HepG2 (cell line): ENCODE measurements around the gene DPYD. TPM values are rescaled to one million over a fixed set of nuclear protein-coding genes. Genes with fewer than 3 reads are reported as not detected.

ENCODE experiments used
- ATAC-seq: fragments of 200-7000 bp; cut with Tn5 transposase; 3 replicates; pipeline ENCODE4 v1.9.1; 2020; ENCODE audit warnings: mild to moderate bottlenecking, moderate library complexity
- BruUV-seq: library from RNA; stranded (reverse); fragments of 400-500 nt; replicated peaks from 2 replicates; lab custom pipeline; 2021; lab: Mats Ljungman, UMichigan
- CTCF ChIA-PET: fragments of 300-600 bp; formaldehyde crosslinking; extraction: SDS; loops from one replicate; lab custom pipeline; 2021; ENCODE audit warnings: low total read pairs, inconsistent platforms, low intra/inter-chr PET ratio; lab: Yijun Ruan, JAX
- POLR2A ChIA-PET: fragments of 350-600 bp; sonication (Branson Sonifier 250); formaldehyde crosslinking; loops from one replicate; lab custom pipeline; 2020; ENCODE audit warnings: antibody characterized with exemption, inconsistent platforms; lab: Yijun Ruan, JAX
- DNase-seq: peaks from one replicate; pipeline ENCODE4 v3.0.0-alpha.2; 2015; ENCODE audit warnings: low spot score
- FAIRE-seq: peaks from 3 replicates; lab custom pipeline; 2011; peaks lifted over from hg19 to GRCh38; lab: Jason Lieb, UNC
- H2AFZ ChIP-seq: one replicate; pipeline ENCODE4 v1.6.1; 2011; ENCODE audit warnings: low read length, inconsistent platforms
- H3K27ac ChIP-seq: fragments of 300-600 bp; 3 replicates; pipeline ENCODE4 v1.8.0; 2011; ENCODE audit warnings: mixed run types, mild to moderate bottlenecking, mixed read lengths, low read length, inconsistent platforms; ENCODE audit not compliant: insufficient read depth; ENCODE audit errors: extremely low read length
- H3K27me3 ChIP-seq, 2 experiments: fragments of 200-600 bp in 1 of 2; 2 replicates in 1 of 2; 3 replicates in 1 of 2; pipeline versions ENCODE4 v1.6.0 to v1.8.0; 2011; ENCODE audit warnings: low read length in 2 of 2, mild to moderate bottlenecking in 2 of 2, moderate library complexity in 2 of 2, inconsistent platforms in 1 of 2; ENCODE audit not compliant: insufficient read depth in 2 of 2, control insufficient read depth in 1 of 2
- H3K36me3 ChIP-seq, 2 experiments: fragments of 200-600 bp in 1 of 2; replicated peaks in 1 of 2; 2 replicates in 1 of 2; 3 replicates in 1 of 2; pipeline versions ENCODE4 v1.5.1 to v1.8.0; 2011; ENCODE audit warnings: low read length in 2 of 2, inconsistent platforms in 1 of 2; ENCODE audit not compliant: insufficient read depth in 2 of 2, control insufficient read depth in 1 of 2
- H3K4me1 ChIP-seq: 2 replicates; pipeline ENCODE4 v1.5.1; 2012; ENCODE audit warnings: low read length, inconsistent platforms; ENCODE audit not compliant: insufficient read depth
- H3K4me2 ChIP-seq: 2 replicates; pipeline ENCODE4 v1.6.0; 2011; ENCODE audit warnings: low read depth, low read length, inconsistent platforms
- H3K4me3 ChIP-seq, 3 experiments: fragments of 200-600 bp in 1 of 3; sonication (generic), shearing (Covaris generic) in 1 of 3; replicated peaks in 1 of 3; 2 replicates each; pipeline ENCODE4 v1.5.1; 2011 to 2016; ENCODE audit warnings: low read length in 3 of 3, inconsistent platforms in 2 of 3, low read depth in 2 of 3, mild to moderate bottlenecking in 2 of 3, control low read depth in 1 of 3, mixed read lengths in 1 of 3; ENCODE audit not compliant: insufficient read depth in 1 of 3
- H3K79me2 ChIP-seq: one replicate; pipeline ENCODE4 v1.6.1; 2011; ENCODE audit warnings: low read length, inconsistent platforms; ENCODE audit not compliant: insufficient read depth
- H3K9ac ChIP-seq: 2 replicates; pipeline ENCODE4 v1.6.0; 2011; ENCODE audit warnings: mild to moderate bottlenecking, low read depth, low read length, inconsistent platforms; ENCODE audit not compliant: insufficient read depth
- H3K9me3 ChIP-seq: 2 replicates; pipeline ENCODE4 v1.5.1; 2012; ENCODE audit warnings: mild to moderate bottlenecking, low read length
- H4K20me1 ChIP-seq: 2 replicates; pipeline ENCODE4 v1.6.0; 2011; ENCODE audit warnings: inconsistent platforms, mild to moderate bottlenecking, low read length, moderate library complexity; ENCODE audit not compliant: insufficient read depth
- BCL6 ChIP-seq: IDR thresholded peaks from 2 replicates; pipeline ENCODE4 v1.6.1; 2016; ENCODE audit warnings: missing genetic modification reagents, missing compliant biosample characterization
- HNF4G ChIP-seq, 2 experiments: sonication (generic) in 1 of 2; formaldehyde crosslinking in 1 of 2; IDR thresholded peaks; 2 replicates each; pipeline versions ENCODE4 v1.4.0 to v1.6.1; 2011 to 2020; ENCODE audit warnings: borderline replicate concordance in 2 of 2, low read depth in 2 of 2, mild to moderate bottlenecking in 2 of 2, low read length in 1 of 2, missing genetic modification reagents in 1 of 2, moderate library complexity in 1 of 2
- MAFF ChIP-seq: IDR thresholded peaks from 2 replicates; pipeline ENCODE4 v1.6.1; 2011; ENCODE audit warnings: low read depth, low read length, improper control_type of control experiment
- MAFK ChIP-seq, 2 experiments: IDR thresholded peaks in 1 of 2; conservative IDR thresholded peaks in 1 of 2; 2 replicates each; pipeline ENCODE4 v1.6.1; 2011; ENCODE audit warnings: improper control_type of control experiment in 2 of 2, low read length in 2 of 2
- RFXANK ChIP-seq: IDR thresholded peaks from 2 replicates; pipeline ENCODE4 v1.6.1; 2016
- ZNF879 ChIP-seq: sonication (generic); formaldehyde crosslinking; IDR thresholded peaks from 2 replicates; pipeline ENCODE4 v1.8.1; 2023; ENCODE audit warnings: missing genetic modification reagents
- WGBS: methylation state at CpG from one replicate; pipeline ENCODE4 v1.1.6; 2017; ENCODE audit warnings: low lambda C conversion rate; 5-methylcytosine and 5-hydroxymethylcytosine counted together
- in situ Hi-C: cut with HindIII; loops from 2 replicates; pipeline ENCODE4 v1.10.0; 2017; ENCODE audit warnings: low pct_unique_long_range_greater_than_20kb; ENCODE audit not compliant: extremely low pct_ligation_motif_present
- intact Hi-C: fragments of 100-400 bp; cut with micrococcal nuclease; formaldehyde crosslinking; loops from one replicate; pipeline ENCODE4 v1.10.0; 2022; ENCODE audit not compliant: unreplicated experiment
- polyA plus RNA-seq, 8 experiments: library from polyadenylated mRNA; depleted of rRNA in 3 of 8; stranded (reverse) in 7 of 8; unstranded in 1 of 8; fragments of >200 nt; fragmentation: Illumina TruSeq in 4 of 8; extraction: Trizol in 4 of 8; gene quantifications; 2 replicates each; pipeline versions ENCODE4 v1.2.1 to v1.2.3, GENCODE V29; 2011 to 2016; ENCODE audit warnings: low read depth in 4 of 8, missing spikeins in 1 of 8, mixed read lengths in 1 of 8; ENCODE audit not compliant: insufficient read depth in 1 of 8
- total RNA-seq, 5 experiments: library from RNA; depleted of rRNA; stranded (reverse); fragments of >200 nt; fragmentation: Illumina TruSeq; extraction: Trizol; gene quantifications; 2 replicates each; pipeline ENCODE4 v1.2.3, GENCODE V29; 2016; ENCODE audit warnings: low read depth in 1 of 5
- TF ChIP-seq, protein P1 (sequence below): sonication (generic); formaldehyde crosslinking; IDR thresholded peaks from 2 replicates; pipeline ENCODE4 v1.4.0; 2020; ENCODE audit warnings: mild to moderate bottlenecking, missing genetic modification reagents
- TF ChIP-seq, protein P2 (sequence below): sonication (generic); formaldehyde crosslinking; IDR thresholded peaks from 2 replicates; pipeline ENCODE4 v1.8.1; 2023; ENCODE audit warnings: mild to moderate bottlenecking, missing genetic modification reagents
- TF ChIP-seq, protein P3 (sequence below), 2 experiments: sonication (generic) in 1 of 2; formaldehyde crosslinking in 1 of 2; IDR thresholded peaks; 2 replicates each; pipeline versions ENCODE4 v1.5.1 to v1.6.1; 2011 to 2020; ENCODE audit warnings: borderline replicate concordance in 1 of 2, low read depth in 1 of 2, low read length in 1 of 2, mild to moderate bottlenecking in 1 of 2, missing genetic modification reagents in 1 of 2, moderate library complexity in 1 of 2
- TF ChIP-seq, protein P4 (sequence below): IDR thresholded peaks from 2 replicates; pipeline ENCODE4 v1.6.1; 2016; ENCODE audit warnings: low read depth, borderline replicate concordance

Gene DPYD
- total and polyA plus RNA-seq, 2 of the 13 experiments (the other 11 are each of a cell fraction or from before 2014, with no cell fraction given) = 1.3 to 3.4 TPM

DNA sequence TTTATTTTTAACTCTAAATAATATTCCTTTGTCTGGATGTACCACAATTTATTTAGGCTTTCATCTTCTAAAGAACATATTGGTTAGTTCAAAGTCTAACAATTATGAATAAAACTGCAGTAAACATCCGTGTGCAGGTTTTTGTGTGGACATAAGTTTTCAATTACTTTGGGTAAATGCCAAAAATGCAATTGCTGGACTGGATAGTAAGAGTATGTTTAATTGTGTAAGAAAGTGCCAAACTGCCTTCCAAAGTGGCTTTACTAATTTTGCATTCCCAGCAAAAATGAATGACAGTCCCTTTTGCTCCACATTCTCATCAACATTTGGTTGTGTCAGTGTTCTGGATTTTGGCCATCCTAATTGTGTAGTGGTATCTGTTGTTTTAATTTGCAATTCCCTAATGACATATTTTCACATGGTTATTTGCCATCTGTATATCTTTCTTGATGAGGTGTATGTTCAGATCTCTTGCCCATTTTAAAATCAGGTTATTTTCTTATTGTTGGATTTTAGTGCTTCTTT is 113.8 kb downstream of the DPYD start:
- ATAC-seq (no peak), FAIRE-seq (no peak), DNase-seq (no peak)
- Histone ChIP-seq H3K36me3 (no peaks in the 10 kb centered on the region), H3K4me3 (no peak overlapping the region), H3K9ac (no peak overlapping the region), H3K4me1 (peaks cover 4% of the 10 kb centered on the region; the same call in 1 of the 2 replicates), H3K79me2 (no peaks in the 10 kb centered on the region), H3K9me3 (no peaks in the 10 kb centered on the region), H2AFZ (no peak overlapping the region), H3K4me2 (no peak overlapping the region), H3K27ac (no peak overlapping the region), H3K27me3 (no peaks in the 10 kb centered on the region), H4K20me1 (no peaks in the 10 kb centered on the region)
- in situ Hi-C loops = no loop called here
- WGBS = 7% methylated on average over 1 of the region's 1 CpG
- TF ChIP-seq MAFF (0 out of 2 replicates have a peak, but pooled peaks have one; percentile 7), BCL6 (CRISPR knock-in tag) (no peak), MAFK (conservative IDR thresholded peaks at IDR 0.05 in 1 of 2, IDR thresholded peaks at IDR 0.05 in 1 of 2; ENCODE audit: low read length in 2 of 2) (peak; percentile 3 to 39; a peak in 3 of 4 replicates), HNF4G (IDR thresholded peaks at IDR 0.05; ENCODE audit: borderline replicate concordance, low read depth, low read length) (no peak), HNF4G (CRISPR knock-in tag; IDR thresholded peaks at IDR 0.05; ENCODE audit: borderline replicate concordance, low read depth) (no peak), ZNF879 (CRISPR knock-in tag) (no peak), RFXANK (CRISPR knock-in tag) (no peak)
- TF ChIP-seq, protein P1, sequence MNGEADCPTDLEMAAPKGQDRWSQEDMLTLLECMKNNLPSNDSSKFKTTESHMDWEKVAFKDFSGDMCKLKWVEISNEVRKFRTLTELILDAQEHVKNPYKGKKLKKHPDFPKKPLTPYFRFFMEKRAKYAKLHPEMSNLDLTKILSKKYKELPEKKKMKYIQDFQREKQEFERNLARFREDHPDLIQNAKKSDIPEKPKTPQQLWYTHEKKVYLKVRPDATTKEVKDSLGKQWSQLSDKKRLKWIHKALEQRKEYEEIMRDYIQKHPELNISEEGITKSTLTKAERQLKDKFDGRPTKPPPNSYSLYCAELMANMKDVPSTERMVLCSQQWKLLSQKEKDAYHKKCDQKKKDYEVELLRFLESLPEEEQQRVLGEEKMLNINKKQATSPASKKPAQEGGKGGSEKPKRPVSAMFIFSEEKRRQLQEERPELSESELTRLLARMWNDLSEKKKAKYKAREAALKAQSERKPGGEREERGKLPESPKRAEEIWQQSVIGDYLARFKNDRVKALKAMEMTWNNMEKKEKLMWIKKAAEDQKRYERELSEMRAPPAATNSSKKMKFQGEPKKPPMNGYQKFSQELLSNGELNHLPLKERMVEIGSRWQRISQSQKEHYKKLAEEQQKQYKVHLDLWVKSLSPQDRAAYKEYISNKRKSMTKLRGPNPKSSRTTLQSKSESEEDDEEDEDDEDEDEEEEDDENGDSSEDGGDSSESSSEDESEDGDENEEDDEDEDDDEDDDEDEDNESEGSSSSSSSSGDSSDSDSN (CRISPR knock-in tag) = no peak
- TF ChIP-seq, protein P2, sequence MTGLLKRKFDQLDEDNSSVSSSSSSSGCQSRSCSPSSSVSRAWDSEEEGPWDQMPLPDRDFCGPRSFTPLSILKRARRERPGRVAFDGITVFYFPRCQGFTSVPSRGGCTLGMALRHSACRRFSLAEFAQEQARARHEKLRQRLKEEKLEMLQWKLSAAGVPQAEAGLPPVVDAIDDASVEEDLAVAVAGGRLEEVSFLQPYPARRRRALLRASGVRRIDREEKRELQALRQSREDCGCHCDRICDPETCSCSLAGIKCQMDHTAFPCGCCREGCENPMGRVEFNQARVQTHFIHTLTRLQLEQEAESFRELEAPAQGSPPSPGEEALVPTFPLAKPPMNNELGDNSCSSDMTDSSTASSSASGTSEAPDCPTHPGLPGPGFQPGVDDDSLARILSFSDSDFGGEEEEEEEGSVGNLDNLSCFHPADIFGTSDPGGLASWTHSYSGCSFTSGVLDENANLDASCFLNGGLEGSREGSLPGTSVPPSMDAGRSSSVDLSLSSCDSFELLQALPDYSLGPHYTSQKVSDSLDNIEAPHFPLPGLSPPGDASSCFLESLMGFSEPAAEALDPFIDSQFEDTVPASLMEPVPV (CRISPR knock-in tag) = no peak
- TF ChIP-seq, protein P3, sequence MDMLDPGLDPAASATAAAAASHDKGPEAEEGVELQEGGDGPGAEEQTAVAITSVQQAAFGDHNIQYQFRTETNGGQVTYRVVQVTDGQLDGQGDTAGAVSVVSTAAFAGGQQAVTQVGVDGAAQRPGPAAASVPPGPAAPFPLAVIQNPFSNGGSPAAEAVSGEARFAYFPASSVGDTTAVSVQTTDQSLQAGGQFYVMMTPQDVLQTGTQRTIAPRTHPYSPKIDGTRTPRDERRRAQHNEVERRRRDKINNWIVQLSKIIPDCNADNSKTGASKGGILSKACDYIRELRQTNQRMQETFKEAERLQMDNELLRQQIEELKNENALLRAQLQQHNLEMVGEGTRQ (IDR thresholded peaks at IDR 0.05; ENCODE audit: low read depth, low read length) = no peak
- TF ChIP-seq, protein P3 (CRISPR knock-in tag; IDR thresholded peaks at IDR 0.05; ENCODE audit: borderline replicate concordance) = no peak
- TF ChIP-seq, protein P4, sequence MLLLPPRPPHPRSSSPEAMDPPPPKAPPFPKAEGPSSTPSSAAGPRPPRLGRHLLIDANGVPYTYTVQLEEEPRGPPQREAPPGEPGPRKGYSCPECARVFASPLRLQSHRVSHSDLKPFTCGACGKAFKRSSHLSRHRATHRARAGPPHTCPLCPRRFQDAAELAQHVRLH (CRISPR knock-in tag) = no peak
- ChIA-PET POLR2A (no interaction called here), CTCF (no interaction called here)
- intact Hi-C loops = no loop called here
- no TSS peak for BruUV-seq
